Peyer's patch (tissue), 4 donors: Measurements from ENCODE around the gene RAD51B. TPM values are rescaled to one million over a fixed set of nuclear protein-coding genes. Genes with fewer than 3 reads are reported as not detected.

Experiments used
- DNase-seq, 3 donors: peaks; one replicate each; pipeline ENCODE4 v3.0.0-alpha.2; 2017 to 2019
- H3K27ac ChIP-seq, 4 donors: fragments of 200-600 bp; sonication (generic); one replicate each; pipeline ENCODE4 v1.5.1; 2016 to 2019
- H3K27me3 ChIP-seq, 2 donors: fragments of 200-600 bp; sonication (generic); one replicate each; pipeline ENCODE4 v1.5.1; 2019
- H3K36me3 ChIP-seq, 3 donors: fragments of 200-600 bp; sonication (generic); one replicate each; pipeline ENCODE4 v1.5.1; 2016 to 2019
- H3K4me1 ChIP-seq, 4 donors: fragments of 200-600 bp; sonication (generic); one replicate each; pipeline ENCODE4 v1.5.1; 2016 to 2019
- H3K4me3 ChIP-seq, 4 donors: fragments of 200-600 bp; sonication (generic); 1 replicate in 3 of 4; 2 replicates in 1 of 4; pipeline ENCODE4 v1.5.1; 2016 to 2019; ENCODE audit warnings: mild to moderate bottlenecking in 1 of 4
- H3K9me3 ChIP-seq, 4 donors: fragments of 200-600 bp; sonication (generic); one replicate each; pipeline ENCODE4 v1.5.1; 2016 to 2019; ENCODE audit warnings: mild to moderate bottlenecking in 1 of 4
- CTCF ChIP-seq, 6 experiments: fragments of 450-650 bp in 4 of 6; fragments of 200-600 bp in 2 of 6; sonication (generic) in 1 of 6; IDR thresholded peaks; one replicate each; pipeline ENCODE4 v1.5.1; 2017 to 2019; ENCODE audit warnings: antibody characterized with exemption in 6 of 6, mild to moderate bottlenecking in 3 of 6, moderate library complexity in 1 of 6
- POLR2A ChIP-seq, 2 donors: fragments of 450-650 bp; IDR thresholded peaks; one replicate each; pipeline ENCODE4 v1.5.1; 2017; ENCODE audit warnings: antibody characterized with exemption in 2 of 2, mild to moderate bottlenecking in 2 of 2, moderate library complexity in 2 of 2
- total RNA-seq, 4 donors: library from RNA; depleted of rRNA; stranded (reverse); fragments of >200 nt; gene quantifications; one replicate each; pipeline ENCODE4 v1.1.0, GENCODE V29; 2016

Gene RAD51B
- total RNA-seq, 4 donors from 2014 or later = 12.6 to 103 (median 33.1) TPM

- no peaks in the 10 kb centered on the region for H3K27me3 ChIP-seq
- H3K36me3 ChIP-seq = no peaks in the 10 kb centered on the region
- no peaks in the 10 kb centered on the region for H3K9me3 ChIP-seq
- TF ChIP-seq POLR2A (IDR thresholded peaks at IDR 0.05) (no peak), CTCF (IDR thresholded peaks at IDR 0.05) (no peak)
- peak overlapping the region in 2 of 4 donors; percentile 14 to 28 for H3K27ac ChIP-seq
- DNase-seq = no peak
- H3K4me1 ChIP-seq = peaks cover 0 to 14% (median 3%) of the 10 kb centered on the region in 4 donors
- no peak overlapping the region for H3K4me3 ChIP-seq
Observed at GRCh38 chr14:68407285-68407684, 587.7 kb downstream of the RAD51B start.

GRCh38 chr14:68407825-68408224, 588.2 kb downstream of the RAD51B start:
- peaks cover 0 to 14% (median under 1%) of the 10 kb centered on the region in 4 donors for H3K4me1 ChIP-seq
- no peak overlapping the region for H3K4me3 ChIP-seq
- no peaks in the 10 kb centered on the region for H3K9me3 ChIP-seq
- H3K27ac ChIP-seq = peak overlapping the region in 3 of 4 donors; percentile 6 to 28 (median 14)
- no peak for DNase-seq
- no peaks in the 10 kb centered on the region for H3K36me3 ChIP-seq
- TF ChIP-seq CTCF (IDR thresholded peaks at IDR 0.05) = no peak
- no peak for TF ChIP-seq POLR2A (IDR thresholded peaks at IDR 0.05)
- no peaks in the 10 kb centered on the region for H3K27me3 ChIP-seq

GRCh38 chr14:68408680-68409079, 589.1 kb downstream of the RAD51B start:
- Histone ChIP-seq H3K4me1 (peaks cover 0 to 10% (median 0%) of the 10 kb centered on the region in 4 donors), H3K9me3 (no peaks in the 10 kb centered on the region), H3K27me3 (no peaks in the 10 kb centered on the region), H3K36me3 (no peaks in the 10 kb centered on the region), H3K4me3 (no peak overlapping the region), H3K27ac (peak overlapping the region in 1 of 4 donors; percentile 45)
- DNase-seq = no peak
- no peak for TF ChIP-seq POLR2A (IDR thresholded peaks at IDR 0.05)
- TF ChIP-seq CTCF (IDR thresholded peaks at IDR 0.05) = peak in 2 of 6 experiments; percentile 8 to 26

- Histone ChIP-seq H3K27me3 (no peaks in the 10 kb centered on the region), H3K36me3 (no peaks in the 10 kb centered on the region), H3K4me1 (peaks cover 0 to 10% (median 0%) of the 10 kb centered on the region in 4 donors), H3K9me3 (no peaks in the 10 kb centered on the region), H3K27ac (no peak overlapping the region), H3K4me3 (no peak overlapping the region)
- TF ChIP-seq POLR2A (IDR thresholded peaks at IDR 0.05) (no peak), CTCF (IDR thresholded peaks at IDR 0.05) (no peak)
- no peak for DNase-seq
Observed at GRCh38 chr14:68409387-68409786, 589.8 kb downstream of the RAD51B start.

GRCh38 chr14:68412505-68413465, 593.2 kb downstream of the RAD51B start:
- Histone ChIP-seq H3K27me3 (no peaks in the 10 kb centered on the region), H3K4me3 (no peak overlapping the region), H3K36me3 (no peaks in the 10 kb centered on the region), H3K4me1 (peaks cover 0 to 6% (median 0%) of the 10 kb centered on the region in 4 donors), H3K27ac (no peak overlapping the region), H3K9me3 (no peaks in the 10 kb centered on the region)
- no peak for DNase-seq
- TF ChIP-seq CTCF (IDR thresholded peaks at IDR 0.05) = peak in 1 of 6 experiments; percentile 3
- TF ChIP-seq POLR2A (IDR thresholded peaks at IDR 0.05) = no peak
